ENCODE results near the gene GPR107.

GPR107 gene

GRCh38 chr9:130159915-130160670 is 106.4 kb downstream of the GPR107 start:
- DNase-seq (ENCODE audit: low read depth), result no peak

- DNase-seq (ENCODE audit: low read depth), result no peak
Observed at GRCh38 chr9:130160862-130161470, 107.3 kb downstream of the GPR107 start.

DNA sequence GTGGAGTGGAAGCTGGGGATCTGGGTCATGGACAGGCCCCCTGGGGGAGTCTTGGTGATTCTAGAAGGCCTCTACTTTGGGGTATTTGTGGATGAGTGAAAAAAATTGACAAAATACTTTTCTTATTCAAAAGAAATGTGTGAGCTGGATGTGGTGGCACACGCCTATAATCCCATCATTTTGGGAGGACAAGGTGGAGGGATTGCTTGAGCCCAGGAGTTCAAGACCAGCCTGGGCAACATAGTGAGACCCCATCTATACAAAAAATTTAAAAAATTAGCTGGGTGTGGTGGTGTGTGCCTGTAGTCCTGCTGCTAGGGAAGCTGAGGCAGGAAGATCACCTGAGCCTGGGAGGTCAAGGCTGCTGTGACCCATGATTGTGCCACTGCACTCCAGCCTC is 111.9 kb downstream of the GPR107 start:
- DNase-seq (ENCODE audit: low read depth), result no peak

DNA sequence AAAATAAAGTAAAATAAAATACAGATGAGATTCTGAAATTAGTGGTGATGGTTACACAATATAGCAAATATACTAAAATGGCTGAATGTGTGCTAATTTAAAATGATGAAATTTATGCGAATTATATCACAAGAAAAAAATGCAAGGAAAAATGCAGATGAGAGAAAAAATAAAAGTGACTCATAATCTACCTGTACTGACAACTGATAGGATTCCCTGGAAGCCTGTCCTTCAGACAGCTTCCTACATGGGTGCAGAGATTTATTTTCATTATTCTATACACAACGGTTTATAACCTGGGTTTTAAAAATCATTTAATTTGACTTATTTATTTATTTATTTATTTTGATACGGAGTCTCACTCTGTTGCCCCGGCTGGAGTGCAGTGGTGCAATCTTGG is 112.7 kb downstream of the GPR107 start:
- DNase-seq (ENCODE audit: low read depth), result no peak

GRCh38 chr9:130167927-130168326 is 114.2 kb downstream of the GPR107 start:
- DNase-seq (ENCODE audit: low read depth), result no peak

DNA sequence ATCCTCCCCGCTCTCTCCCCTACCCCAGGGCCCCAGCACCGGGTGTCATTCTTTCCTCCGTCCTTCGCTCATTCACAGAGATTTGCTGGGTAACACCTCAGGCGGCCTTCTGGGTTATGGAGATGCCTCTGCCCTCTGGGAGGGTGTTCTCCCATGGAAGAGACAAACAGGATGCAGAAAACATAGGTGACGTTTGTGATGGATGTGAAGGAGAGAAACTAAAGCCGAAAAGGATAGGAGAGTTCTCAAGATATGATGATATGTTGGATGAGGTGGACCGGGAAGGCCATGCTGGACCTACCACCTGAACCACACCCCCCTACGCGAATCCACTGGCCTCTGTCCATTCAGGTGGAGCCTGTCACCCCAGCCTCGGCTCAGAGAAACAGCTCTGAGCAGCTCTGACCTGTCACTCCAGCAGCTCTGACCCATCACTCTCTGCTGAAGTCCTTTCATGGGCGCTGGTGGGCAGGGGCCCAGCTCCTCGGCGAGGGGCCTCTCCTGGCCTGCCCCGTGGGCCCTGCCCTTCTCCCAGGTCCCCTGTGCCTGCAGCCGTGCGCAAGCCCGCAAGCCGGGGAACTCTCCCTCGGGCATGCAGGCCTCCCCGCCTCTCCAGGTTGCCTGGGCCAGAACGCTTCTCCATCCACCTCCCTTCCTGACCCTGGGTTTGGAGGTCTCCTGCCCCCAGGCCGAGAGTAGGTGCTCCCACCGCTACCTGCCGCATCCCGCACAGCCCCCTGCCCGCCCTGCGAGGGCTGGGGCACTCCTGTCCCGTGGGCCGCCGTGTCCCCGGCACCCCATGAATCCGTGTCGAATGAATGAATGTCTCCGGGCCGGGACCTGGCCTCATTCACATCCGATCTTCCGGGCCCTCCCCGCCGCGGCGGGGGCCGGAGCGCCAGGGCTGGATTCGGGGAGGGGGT is 117.8 kb downstream of the GPR107 start:
- DNase-seq (ENCODE audit: low read depth), result no peak

- DNase-seq (ENCODE audit: low read depth), result peak; percentile 49
Observed at GRCh38 chr9:130172161-130172857, 118.6 kb downstream of the GPR107 start, which contains the start of gene NCS1. Gene NCS1 (plus strand): TSS chr9:130172404. CDS start chr9:130172664, 260 bp downstream.

GRCh38 chr9:130172858-130173665 is 119.4 kb downstream of the GPR107 start:
- DNase-seq (ENCODE audit: low read depth), result no peak

GRCh38 chr9:130173666-130173983 is 119.9 kb downstream of the GPR107 start:
- DNase-seq (ENCODE audit: low read depth), result no peak

- DNase-seq (ENCODE audit: low read depth), result no peak
Observed at GRCh38 chr9:130174025-130174424, 120.3 kb downstream of the GPR107 start.

- no peak for DNase-seq (ENCODE audit: low read depth)
Observed at GRCh38 chr9:130174920-130175321, 121.2 kb downstream of the GPR107 start.

DNA sequence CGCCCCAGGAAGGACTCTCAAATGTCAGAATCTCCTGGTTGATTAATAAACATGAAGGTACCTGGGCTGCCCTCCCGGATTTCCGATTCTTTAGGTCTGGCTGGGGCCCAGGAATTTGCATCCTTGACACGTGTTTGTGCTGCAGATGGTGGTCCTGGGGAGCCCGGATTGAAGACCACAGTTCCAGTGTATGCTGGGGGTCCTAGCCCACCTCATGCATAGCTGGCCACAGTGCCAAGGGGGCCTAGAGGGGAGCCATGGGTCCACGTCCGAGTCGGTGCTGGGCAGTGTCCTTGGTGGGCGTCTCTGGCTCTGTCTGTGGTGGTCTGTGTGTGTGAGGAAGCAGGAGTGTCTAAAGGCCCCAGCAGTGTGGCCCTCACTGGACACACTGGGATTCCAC is 121.6 kb downstream of the GPR107 start:
- no peak for DNase-seq (ENCODE audit: low read depth)

- no peak for DNase-seq (ENCODE audit: low read depth)
Observed at GRCh38 chr9:130176760-130177159, 123.1 kb downstream of the GPR107 start.

GRCh38 chr9:130177898-130178805 is 124.4 kb downstream of the GPR107 start:
- no peak for DNase-seq (ENCODE audit: low read depth)

DNA sequence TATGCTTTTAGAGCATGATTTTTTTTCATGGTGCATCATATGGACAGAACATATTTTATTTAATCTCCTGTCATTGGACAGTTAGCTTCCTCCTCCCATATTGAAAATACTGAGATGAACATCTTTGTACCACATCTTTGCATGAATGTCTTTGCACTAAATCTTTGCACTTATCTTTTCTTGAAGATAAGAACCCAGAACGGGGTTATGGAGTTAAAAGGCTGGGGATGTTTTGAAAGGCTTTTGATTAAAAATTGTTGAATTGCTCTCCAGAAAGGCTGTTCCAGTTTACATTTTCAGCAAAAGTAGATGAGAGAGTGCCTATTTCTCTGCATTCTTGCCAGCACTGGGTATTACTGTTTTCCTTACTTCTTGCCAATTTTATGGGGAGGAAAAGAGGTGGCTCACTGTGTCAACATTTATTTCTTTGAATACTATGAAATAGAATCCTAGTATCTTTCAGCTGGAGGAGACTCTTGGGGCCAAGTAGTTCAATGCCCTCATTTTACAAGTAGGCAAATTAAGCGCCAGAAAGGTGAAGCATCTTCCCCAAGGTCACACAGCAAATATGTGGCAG is 125.7 kb downstream of the GPR107 start:
- DNase-seq (ENCODE audit: low read depth), result no peak

GRCh38 chr9:130180516-130180915 is 126.8 kb downstream of the GPR107 start:
- DNase-seq (ENCODE audit: low read depth), result no peak

DNA sequence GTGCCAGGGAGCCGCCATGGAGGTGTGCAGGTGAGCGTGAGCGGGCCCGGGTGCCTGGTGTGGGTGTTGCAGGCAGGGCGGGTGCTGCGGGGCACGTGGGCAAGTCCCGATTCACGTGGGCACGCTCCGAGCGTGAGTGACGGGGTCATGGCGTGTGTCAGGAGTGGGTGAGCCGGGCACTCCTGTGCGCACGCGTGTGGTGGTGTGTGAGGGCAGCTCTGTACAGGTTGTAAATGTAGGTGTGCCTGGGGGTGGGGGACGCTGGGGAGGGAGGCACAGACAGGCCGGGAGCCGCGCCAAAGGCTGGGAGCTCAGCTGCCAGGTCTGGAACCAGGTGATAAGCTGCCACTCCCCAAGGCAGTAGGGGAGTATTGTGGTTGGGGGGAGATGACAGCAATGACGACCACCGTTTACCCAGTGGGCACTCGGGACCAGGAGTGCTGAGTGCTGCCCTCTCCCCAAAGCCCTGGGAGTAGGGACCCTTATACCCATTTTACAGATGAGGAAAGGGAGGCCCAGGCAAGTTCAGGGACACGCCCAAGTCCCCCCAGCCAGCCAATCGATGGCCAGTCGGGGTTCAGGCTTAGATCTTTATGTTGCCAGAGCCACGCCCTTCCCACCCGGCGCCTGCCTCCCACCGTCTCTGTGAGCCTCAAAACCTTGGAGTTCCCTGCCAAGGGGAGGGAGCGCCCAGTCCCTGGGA is 128.1 kb downstream of the GPR107 start:
- no peak for DNase-seq (ENCODE audit: low read depth)

DNA sequence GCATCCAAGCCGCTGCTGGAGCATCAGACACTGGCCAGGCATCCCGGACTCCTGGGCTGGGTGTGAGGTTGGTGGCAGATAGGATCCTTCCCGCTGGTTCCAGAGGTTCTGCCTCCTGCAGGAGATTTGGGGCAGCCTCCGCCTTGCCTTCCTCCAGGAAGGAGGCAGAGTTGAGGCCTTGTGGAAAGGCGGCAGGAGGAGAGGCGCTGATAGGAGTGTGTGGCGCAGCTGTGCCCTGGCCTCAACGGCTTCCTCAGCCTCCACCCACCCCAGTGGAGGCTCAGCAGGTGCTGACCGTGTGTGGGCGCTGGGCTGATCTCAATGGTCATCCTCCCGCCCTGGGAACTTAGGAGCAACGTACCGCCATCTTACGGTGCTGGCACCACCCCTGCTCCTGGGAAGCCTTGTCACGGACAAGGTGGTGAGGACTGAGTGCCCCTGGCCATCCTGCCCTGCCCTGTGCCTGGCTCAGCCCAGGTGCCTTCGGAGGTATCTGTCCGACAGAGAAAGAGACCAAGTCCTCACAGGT is 128.7 kb downstream of the GPR107 start:
- DNase-seq (ENCODE audit: low read depth), result no peak
